OCI-LY3 (cell line): ENCODE data around the gene DUSP16.

Experiments used
- CTCF ChIP-seq: fragments of 200-600, 300-600 bp; sonication (generic); IDR thresholded peaks from 2 replicates; pipeline ENCODE4 v1.5.1; 2014; ENCODE audit warnings: antibody characterized with exemption, low read length, low read depth
- EZH2phosphoT487 ChIP-seq: fragments of 200-600 bp; shearing (Covaris generic); IDR thresholded peaks from 2 replicates; pipeline ENCODE4 v1.6.1; 2018; ENCODE audit warnings: antibody characterized with exemption, mixed run types, low read depth

- TF ChIP-seq CTCF: no peak
- no peak for TF ChIP-seq EZH2phosphoT487
These were observed 137.0 kb downstream of the DUSP16 start for GRCh38 chr12:12425616-12426015.
